Purkinje cell (primary cell): ENCODE measurements around the gene MBD3L1. TPM values are rescaled to one million over a fixed set of nuclear protein-coding genes. Genes with fewer than 3 reads are reported as not detected.

Experiments used
- polyA plus RNA-seq: library from polyadenylated mRNA; unstranded; fragments of >200 nt; fragmentation: Nextera tagmentation; gene quantifications from 2 replicates; pipeline ENCODE4 v1.2.1, GENCODE V29; 2014

MBD3L1 gene
- polyA plus RNA-seq = not detected in 2 replicates

DNA sequence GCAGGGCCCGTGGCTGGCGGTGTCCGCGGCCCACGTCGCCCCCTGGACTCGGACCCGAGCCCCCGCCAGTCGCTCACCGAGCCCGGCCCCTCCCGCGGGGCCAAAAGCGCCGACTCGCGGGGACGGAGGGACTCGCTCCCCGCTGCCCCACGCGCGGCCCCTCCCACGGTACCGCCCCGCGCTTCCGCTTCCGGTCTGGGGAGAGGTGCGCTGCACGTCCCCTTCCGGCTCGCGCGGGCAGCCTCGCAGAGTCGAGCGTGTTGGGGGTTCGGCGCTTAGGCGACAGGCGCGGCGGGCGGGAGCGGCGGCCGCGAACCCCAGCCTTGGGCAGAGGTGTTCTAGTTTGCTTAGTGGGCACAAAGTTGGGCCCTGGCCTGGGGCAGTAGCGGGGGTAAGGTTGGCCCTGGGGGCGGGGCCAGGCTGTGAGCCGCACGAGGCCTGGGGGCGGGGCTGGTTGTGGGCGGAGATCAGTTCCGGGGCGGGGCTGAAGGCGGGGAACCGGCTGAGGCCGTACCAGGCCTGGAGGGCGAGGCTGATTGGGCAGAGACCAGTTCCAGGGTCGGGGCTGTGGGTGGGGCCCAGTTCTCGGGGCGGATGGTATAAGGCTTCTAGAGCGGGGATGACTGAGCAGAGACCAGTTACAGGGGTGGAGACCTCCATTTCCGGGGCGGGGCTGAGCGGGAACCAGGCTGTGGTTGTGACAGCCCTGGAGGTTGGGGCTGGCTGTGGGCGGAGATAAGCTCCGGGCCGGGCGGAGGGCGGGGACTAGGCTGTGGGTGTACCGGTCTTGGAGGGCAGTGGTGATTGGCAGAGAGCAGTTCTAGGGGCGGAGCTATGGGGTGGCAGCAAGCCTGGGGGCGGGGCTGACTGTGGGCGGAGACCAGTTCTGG lies at the start of gene MBD3L1, which contains the start of gene ZNF558:
Gene MBD3L1, plus strand, starts transcription at position 246 of the 890 bp plus-strand sequence. CDS start 10,302 bp downstream, outside the sequence.
Gene ZNF558, minus strand, starts transcription at position 173 of the 890 bp plus-strand sequence. CDS start 9,645 bp downstream, outside the sequence.

Other genes with a start within 250 kb of the MBD3L1 start
- 0.17 TPM in 1 of 2 replicates, not detected in the other for gene ADAMTS10, start 221.7 kb upstream of the MBD3L1 start, polyA plus RNA-seq
- gene NFILZ, start 201.7 kb upstream of the MBD3L1 start, polyA plus RNA-seq = not detected in 2 replicates
- gene ACTL9, start 133.6 kb upstream of the MBD3L1 start, polyA plus RNA-seq = not detected in 2 replicates
- not detected in 2 replicates for gene OR2Z1, start 110.7 kb upstream of the MBD3L1 start, polyA plus RNA-seq
- gene ZNF558, start 73 bp upstream of the MBD3L1 start, polyA plus RNA-seq = 2.1 and 5.8 TPM in 2 replicates
- gene MUC16, start 178.0 kb downstream of the MBD3L1 start, polyA plus RNA-seq = 0.11 and 0.15 TPM in 2 replicates